Lung (tissue), 16 donors: Measurements from ENCODE around the gene FAM174C. TPM values are rescaled to one million over a fixed set of nuclear protein-coding genes. Genes with fewer than 3 reads are reported as not detected.

Experiments
- ATAC-seq: fragments of 200-7000 bp; cut with Tn5 transposase; one replicate; pipeline ENCODE4 v1.9.1; 2020; ENCODE audit warnings: moderate number of reproducible peaks; ENCODE audit not compliant: insufficient read depth, low FRiP score
- DNase-seq, 3 donors: peaks; one replicate each; pipeline ENCODE4 v3.0.0-alpha.2; 2013 to 2017
- H3K27ac ChIP-seq, 2 donors: one replicate each; pipeline ENCODE4 v1.5.1; 2013; ENCODE audit warnings: mild to moderate bottlenecking in 2 of 2, moderate library complexity in 2 of 2, control low read depth in 1 of 2, inconsistent platforms in 1 of 2, low read depth in 1 of 2, low read length in 1 of 2
- H3K27me3 ChIP-seq, 3 donors: one replicate each; pipeline ENCODE4 v1.5.1; 2013; ENCODE audit warnings: low read length in 2 of 3; ENCODE audit not compliant: control insufficient read depth in 3 of 3, insufficient read depth in 3 of 3
- H3K36me3 ChIP-seq, 4 donors: one replicate each; pipeline ENCODE4 v1.5.1; 2013; ENCODE audit warnings: low read length in 4 of 4, mild to moderate bottlenecking in 1 of 4, moderate library complexity in 1 of 4; ENCODE audit not compliant: control insufficient read depth in 4 of 4, insufficient read depth in 4 of 4
- H3K4me1 ChIP-seq, 5 donors: one replicate each; pipeline ENCODE4 v1.5.1; 2013; ENCODE audit warnings: low read length in 5 of 5, mild to moderate bottlenecking in 2 of 5, moderate library complexity in 1 of 5; ENCODE audit not compliant: control insufficient read depth in 5 of 5, insufficient read depth in 5 of 5
- H3K4me3 ChIP-seq: one replicate; pipeline ENCODE4 v1.5.1; 2013; ENCODE audit warnings: mild to moderate bottlenecking, control low read depth, moderate library complexity
- H3K9ac ChIP-seq, 2 donors: one replicate each; pipeline ENCODE4 v1.5.1; 2013; ENCODE audit warnings: low read length in 2 of 2, control low read depth in 1 of 2; ENCODE audit not compliant: insufficient read depth in 1 of 2
- H3K9me3 ChIP-seq, 4 donors: one replicate each; pipeline ENCODE4 v1.5.1; 2013; ENCODE audit warnings: low read length in 3 of 4, mild to moderate bottlenecking in 1 of 4, moderate library complexity in 1 of 4; ENCODE audit not compliant: control insufficient read depth in 4 of 4, insufficient read depth in 3 of 4
- CTCF ChIP-seq: IDR thresholded peaks from 2 replicates; pipeline ENCODE4 v1.5.1; 2012; ENCODE audit warnings: mild to moderate bottlenecking; ENCODE audit errors: control extremely low read depth, extremely low read depth
- WGBS, 2 donors: extraction: QIAGEN DNeasy Blood & Tissue Kit; methylation state at CpG; one replicate each; pipeline ENCODE4 v1.1.7; 2013; 5-methylcytosine and 5-hydroxymethylcytosine counted together
- long read RNA-seq, 5 donors: transcript quantifications; one replicate each; lab custom pipeline, GENCODE V29; 2026
- polyA plus RNA-seq, 2 donors: library from polyadenylated mRNA; stranded (reverse); fragments of 200-250 nt; gene quantifications; one replicate each; pipeline ENCODE4 v1.2.1, GENCODE V29; 2013
- total RNA-seq, 2 donors: library from RNA; depleted of rRNA in 1 of 2; stranded (reverse); fragments of >200 nt in 1 of 2; gene quantifications; one replicate each; pipeline ENCODE4 v1.2.1, GENCODE V29; 2014 to 2021
- donor health status: control.
- donor health status: control.
- donor health status: Bipolar disorder and iron deficiency.
- donor health status: healthy.
- donor health status: DM: yes; HTN: yes; CAD: no.

The FAM174C gene
- 10 to 100 TPM; 17.5 to 66.5 TPM for total RNA-seq
- polyA plus RNA-seq, result 10 to 100 TPM; 72.3 to 89.3 TPM
- long read RNA-seq, donor 1, transcript C19orf24-201 (3 exons, 983 nt), result major isoform, 7 of 14 reads
- long read RNA-seq, donor 1, partial matches to known transcripts, result 7 of 14 reads
- long read RNA-seq, donor 1, other reads (novel, unspliced or antisense), result 0 of 14 reads
- long read RNA-seq, donor 2, transcript C19orf24-201 (3 exons, 983 nt), result major isoform, 5 of 11 reads
- long read RNA-seq, donor 2, partial matches to known transcripts, result 5 of 11 reads
- long read RNA-seq, donor 2, other reads (novel, unspliced or antisense), result 0 of 11 reads
- long read RNA-seq, donor 3, partial matches to known transcripts, result 5 of 9 reads
- long read RNA-seq, donor 3, other reads (novel, unspliced or antisense), result 0 of 9 reads
- long read RNA-seq, donor 4, transcript C19orf24-201 (3 exons, 983 nt), result major isoform, 6 of 8 reads
- long read RNA-seq, donor 4, partial matches to known transcripts, result 0 of 8 reads
- long read RNA-seq, donor 4, other reads (novel, unspliced or antisense), result 0 of 8 reads
- long read RNA-seq, donor 5, transcript C19orf24-201 (3 exons, 983 nt), result major isoform, 6 of 6 reads
- long read RNA-seq, donor 5, partial matches to known transcripts, result 0 of 6 reads
- long read RNA-seq, donor 5, other reads (novel, unspliced or antisense), result 0 of 6 reads

GRCh38 chr19:1275260-1275975 is at the start of gene FAM174C:
Gene FAM174C, plus strand, starts transcription at chr19:1275530. Its CDS starts 20 bp downstream, at chr19:1275550.
- peak within 1 kb of the TSS; percentile 96 to 100 for H3K27ac ChIP-seq
- H3K36me3 ChIP-seq, result peaks cover 13 to 52% (median 41%) of the 10 kb centered on the region in 4 donors
- peak; percentile 89 for ATAC-seq
- peaks cover 7 to 36% (median 25%) of the 10 kb centered on the region in 5 donors for H3K4me1 ChIP-seq
- no peaks in the 10 kb centered on the region for H3K27me3 ChIP-seq
- peak within 1 kb of the TSS; percentile 51 for H3K4me3 ChIP-seq
- TF ChIP-seq CTCF, result no peak
- DNase-seq, result peak; percentile 96 to 98 (median 97)
- H3K9ac ChIP-seq, result peak within 1 kb of the TSS in 1 of 2 donors; percentile 32
- no peaks in the 10 kb centered on the region for H3K9me3 ChIP-seq
- 0% methylated on average over 67 to 98 of the region's 98 CpGs for WGBS, 2 donors

GRCh38 chr19:1226227-1226518 is 49.2 kb upstream of the FAM174C start:
- ATAC-seq (no peak), DNase-seq (no peak)
- Histone ChIP-seq H3K27me3 (no peaks in the 10 kb centered on the region), H3K4me1 (peaks cover 0 to 2% (median 0%) of the 10 kb centered on the region in 5 donors), H3K27ac (no peak overlapping the region), H3K36me3 (peaks cover 0 to 61% (median 5%) of the 10 kb centered on the region in 4 donors), H3K9me3 (no peaks in the 10 kb centered on the region), H3K4me3 (no peak overlapping the region), H3K9ac (no peak overlapping the region)
- 96 to 98% methylated on average over 10 to 11 of the region's 11 CpGs for WGBS, 2 donors
- no peak for TF ChIP-seq CTCF

- TF ChIP-seq CTCF, result no peak
- no peaks in the 10 kb centered on the region for H3K4me1 ChIP-seq
- no peak overlapping the region for H3K4me3 ChIP-seq
- DNase-seq, result no peak
- no peak overlapping the region for H3K9ac ChIP-seq
- WGBS, 2 donors, result 95 to 96% methylated on average over 43 to 50 of the region's 50 CpGs
- ATAC-seq, result no peak
- no peak overlapping the region for H3K27ac ChIP-seq
- H3K36me3 ChIP-seq, result peaks cover 0 to 58% (median 5%) of the 10 kb centered on the region in 4 donors
- H3K27me3 ChIP-seq, result no peaks in the 10 kb centered on the region
- H3K9me3 ChIP-seq, result no peaks in the 10 kb centered on the region
These were observed 48.6 kb upstream of the FAM174C start for GRCh38 chr19:1226522-1227303.
